ENCODE data around the gene OR5W2.
"Not testable (repeated sequence)": the region's sequence is repeated elsewhere in the genome, so short reads cannot be mapped to it uniquely, and the experiment has no call there.

OR5W2 gene

DNA sequence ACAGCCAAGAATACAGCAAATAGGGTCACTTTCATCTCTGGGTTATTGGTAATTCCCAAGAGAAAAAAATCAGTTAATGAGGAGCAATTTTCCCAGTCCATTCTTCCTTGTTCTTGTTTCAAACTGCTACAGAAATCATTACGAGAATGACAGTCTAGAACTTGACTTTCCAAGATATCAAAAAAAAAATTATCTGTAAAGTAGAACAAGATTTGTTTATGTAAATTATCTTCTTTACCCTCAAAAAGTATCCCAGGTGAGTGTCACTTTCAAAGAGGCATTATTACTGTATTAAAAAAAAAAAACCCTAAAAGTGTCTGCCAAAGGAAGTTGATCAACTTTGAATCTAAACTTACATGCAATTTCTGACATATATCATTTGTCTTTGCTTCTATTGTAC, at the start of gene OR5W2:
Gene OR5W2 (minus strand): TSS at position 101 of the 400 bp plus-strand sequence. CDS start 0 bp downstream, at position 101.
- no peaks in the 10 kb centered on the region for H3K4me1 Mint-ChIP-seq
- H3K36me3 Mint-ChIP-seq (ENCODE audit: insufficient read depth) = no peaks in the 10 kb centered on the region

GRCh38 chr11:55956521-55956920, 42.1 kb upstream of the OR5W2 start:
- Mint-ChIP-seq H3K36me3 (ENCODE audit: insufficient read depth) (no peaks in the 10 kb centered on the region), H3K4me1 (no peaks in the 10 kb centered on the region), H3K27me3 (no peaks in the 10 kb centered on the region), H3K27ac (ENCODE audit: low read depth) (no peak overlapping the region), H3K9me3 (peaks cover 18% of the 10 kb centered on the region), H3K4me3 (no peak overlapping the region)
- ATAC-seq (replicated peaks; ENCODE audit: extremely low read depth, poor library complexity, severe bottlenecking) (no peak), DNase-seq (ENCODE audit: low spot score in 2 of 2) (no peak)

More for the DNA sequence above, at the start of gene OR5W2:
- Mint-ChIP-seq H3K4me3 (no peak within 1 kb of the TSS), H3K27ac (ENCODE audit: low read depth) (no peak within 1 kb of the TSS), H3K9me3 (peaks cover 8% of the 10 kb centered on the region), H3K27me3 (no peaks in the 10 kb centered on the region)
- DNase-seq (ENCODE audit: low spot score in 2 of 2) (no peak), ATAC-seq (replicated peaks; ENCODE audit: extremely low read depth, poor library complexity, severe bottlenecking) (no peak)

DNA sequence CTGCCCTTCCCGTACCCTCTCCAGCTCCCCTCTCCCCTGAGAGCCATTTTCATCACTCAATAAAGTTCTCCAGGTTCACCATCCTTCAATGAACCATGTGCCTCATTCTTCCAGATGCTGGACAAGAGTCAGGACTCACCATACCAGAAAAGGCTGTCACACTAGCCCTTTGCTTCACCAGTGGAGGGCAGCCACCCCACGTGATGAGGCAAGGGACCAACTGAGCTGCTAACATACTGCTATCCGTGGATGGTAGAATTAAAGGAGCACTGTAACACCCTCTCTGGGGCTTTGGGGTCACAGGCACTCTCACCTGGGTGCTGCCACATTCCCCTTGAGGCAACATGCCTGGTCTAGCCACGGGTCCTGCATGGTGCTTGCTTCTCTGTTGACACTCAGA, 34.9 kb upstream of the OR5W2 start:
- ATAC-seq (replicated peaks; ENCODE audit: extremely low read depth, poor library complexity, severe bottlenecking) (no peak), DNase-seq (ENCODE audit: low spot score in 2 of 2) (no peak)
- Mint-ChIP-seq H3K4me1 (no peaks in the 10 kb centered on the region), H3K27ac (ENCODE audit: low read depth) (no peak overlapping the region), H3K36me3 (ENCODE audit: insufficient read depth) (no peaks in the 10 kb centered on the region), H3K9me3 (peaks cover 16% of the 10 kb centered on the region), H3K27me3 (no peaks in the 10 kb centered on the region), H3K4me3 (no peak overlapping the region)

DNA sequence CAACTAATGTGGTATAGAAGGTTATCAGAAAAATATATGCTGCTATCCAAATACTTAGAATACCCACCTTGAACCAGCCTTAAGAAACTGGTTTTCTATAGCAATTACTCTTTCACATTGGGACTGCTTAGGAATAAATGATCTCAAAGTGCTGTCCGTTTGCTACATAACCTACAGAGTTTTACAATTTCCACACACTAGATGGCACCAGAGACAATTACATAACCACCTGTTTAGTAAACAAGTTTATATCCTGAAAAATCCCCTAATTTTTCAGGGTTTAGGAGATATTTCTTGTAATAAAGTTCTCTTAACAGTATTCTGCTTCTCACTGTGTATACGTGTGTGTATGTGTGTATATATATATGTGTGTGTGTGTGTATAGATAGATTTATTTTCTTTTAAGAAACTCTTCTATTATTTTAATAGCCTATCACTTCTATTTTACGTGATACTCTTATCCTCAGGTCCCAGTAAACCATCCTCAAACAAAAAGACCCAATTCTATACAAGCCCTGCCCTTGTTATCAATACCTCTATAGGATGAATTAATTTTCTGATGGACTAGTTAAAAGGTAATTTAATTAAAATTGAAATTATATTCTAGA, 28.5 kb upstream of the OR5W2 start:
- Mint-ChIP-seq H3K9me3 (peaks cover under 1% of the 10 kb centered on the region), H3K4me3 (no peak overlapping the region), H3K4me1 (no peaks in the 10 kb centered on the region), H3K36me3 (ENCODE audit: insufficient read depth) (no peaks in the 10 kb centered on the region), H3K27ac (ENCODE audit: low read depth) (no peak overlapping the region), H3K27me3 (no peaks in the 10 kb centered on the region)
- no peak for DNase-seq (ENCODE audit: low spot score in 2 of 2)
- ATAC-seq (replicated peaks; ENCODE audit: extremely low read depth, poor library complexity, severe bottlenecking) = no peak

GRCh38 chr11:55936300-55936699, 21.9 kb upstream of the OR5W2 start, which contains the start of gene OR5I1:
TSS of gene OR5I1 (minus strand) at chr11:55936400. CDS start at chr11:55936400, 0 bp downstream.
- Mint-ChIP-seq H3K27me3 (no peaks in the 10 kb centered on the region), H3K36me3 (ENCODE audit: insufficient read depth) (no peaks in the 10 kb centered on the region), H3K27ac (ENCODE audit: low read depth) (no peak within 1 kb of the TSS), H3K4me1 (no peaks in the 10 kb centered on the region), H3K9me3 (peaks cover 6% of the 10 kb centered on the region), H3K4me3 (no peak within 1 kb of the TSS)
- DNase-seq (ENCODE audit: low spot score in 2 of 2) = no peak
- no peak for ATAC-seq (replicated peaks; ENCODE audit: extremely low read depth, poor library complexity, severe bottlenecking)

GRCh38 chr11:55920537-55920936, 6.2 kb upstream of the OR5W2 start:
- DNase-seq (ENCODE audit: low spot score in 2 of 2) (no peak), ATAC-seq (replicated peaks; ENCODE audit: extremely low read depth, poor library complexity, severe bottlenecking) (no peak)
- Mint-ChIP-seq H3K4me1 (no peaks in the 10 kb centered on the region), H3K36me3 (ENCODE audit: insufficient read depth) (no peaks in the 10 kb centered on the region), H3K27me3 (no peaks in the 10 kb centered on the region), H3K4me3 (no peak overlapping the region), H3K9me3 (peaks cover 19% of the 10 kb centered on the region), H3K27ac (ENCODE audit: low read depth) (no peak overlapping the region)

DNA sequence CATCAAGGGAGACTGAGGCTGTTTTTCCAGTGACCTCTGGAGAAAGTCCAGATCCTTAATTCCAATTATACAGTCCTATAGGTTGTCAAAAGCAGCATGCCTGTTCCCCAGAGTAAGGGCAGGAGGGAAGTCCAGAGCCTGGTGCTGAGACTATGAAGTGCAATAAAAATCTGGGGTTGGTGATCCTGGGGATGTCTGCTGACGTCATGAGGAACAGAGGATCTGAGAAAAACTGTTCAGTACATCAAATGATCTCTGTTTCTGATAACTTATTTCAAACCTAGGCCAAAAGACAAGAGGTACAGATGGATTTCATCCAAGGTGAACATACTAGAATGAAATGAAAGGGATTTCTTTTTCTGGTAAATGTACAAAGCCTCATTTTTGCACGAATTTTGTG, 12.1 kb downstream of the OR5W2 start:
- Mint-ChIP-seq H3K4me1 (no peaks in the 10 kb centered on the region), H3K27ac (ENCODE audit: low read depth) (no peak overlapping the region), H3K27me3 (no peaks in the 10 kb centered on the region), H3K4me3 (no peak overlapping the region), H3K9me3 (peaks cover 11% of the 10 kb centered on the region), H3K36me3 (ENCODE audit: insufficient read depth) (no peaks in the 10 kb centered on the region)
- ATAC-seq (replicated peaks; ENCODE audit: extremely low read depth, poor library complexity, severe bottlenecking) = no peak
- DNase-seq (ENCODE audit: low spot score in 2 of 2) = no peak

- Mint-ChIP-seq H3K4me1 (no peaks in the 10 kb centered on the region), H3K9me3 (peaks cover 23% of the 10 kb centered on the region), H3K27ac (ENCODE audit: low read depth) (no peak overlapping the region), H3K4me3 (no peak overlapping the region), H3K36me3 (ENCODE audit: insufficient read depth) (peaks cover 2% of the 10 kb centered on the region), H3K27me3 (no peaks in the 10 kb centered on the region)
- no peak for DNase-seq (ENCODE audit: low spot score in 2 of 2)
- ATAC-seq (replicated peaks; ENCODE audit: extremely low read depth, poor library complexity, severe bottlenecking) = no peak
These were observed 19.2 kb downstream of the OR5W2 start for GRCh38 chr11:55895216-55895615.

DNA sequence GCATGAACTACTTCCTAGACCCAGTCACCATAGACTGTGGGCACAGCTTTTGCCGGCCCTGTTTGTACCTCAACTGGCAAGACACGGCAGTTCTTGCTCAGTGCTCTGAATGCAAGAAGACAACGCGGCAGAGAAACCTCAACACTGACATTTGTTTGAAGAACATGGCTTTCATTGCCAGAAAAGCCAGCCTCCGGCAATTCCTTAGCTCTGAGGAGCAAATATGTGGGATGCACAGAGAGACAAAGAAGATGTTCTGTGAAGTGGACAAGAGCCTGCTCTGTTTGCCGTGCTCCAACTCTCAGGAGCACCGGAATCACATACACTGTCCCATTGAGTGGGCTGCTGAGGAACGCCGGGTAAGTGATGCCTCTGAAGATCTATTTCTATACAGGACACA, 28.9 kb downstream of the OR5W2 start:
- H3K27me3 Mint-ChIP-seq; H3K4me3 Mint-ChIP-seq; H3K27ac Mint-ChIP-seq (ENCODE audit: low read depth); DNase-seq (ENCODE audit: low spot score in 2 of 2); H3K36me3 Mint-ChIP-seq (ENCODE audit: insufficient read depth); H3K4me1 Mint-ChIP-seq; ATAC-seq (replicated peaks; ENCODE audit: extremely low read depth, poor library complexity, severe bottlenecking): not testable (repeated sequence)
- H3K9me3 Mint-ChIP-seq = peaks cover 22% of the 10 kb centered on the region

GRCh38 chr11:55884995-55885394, 29.4 kb downstream of the OR5W2 start:
- H3K36me3 Mint-ChIP-seq (ENCODE audit: insufficient read depth); H3K27ac Mint-ChIP-seq (ENCODE audit: low read depth); H3K27me3 Mint-ChIP-seq; DNase-seq (ENCODE audit: low spot score in 2 of 2); ATAC-seq (replicated peaks; ENCODE audit: extremely low read depth, poor library complexity, severe bottlenecking); H3K4me3 Mint-ChIP-seq; H3K4me1 Mint-ChIP-seq: not testable (repeated sequence)
- H3K9me3 Mint-ChIP-seq = peaks cover 22% of the 10 kb centered on the region

DNA sequence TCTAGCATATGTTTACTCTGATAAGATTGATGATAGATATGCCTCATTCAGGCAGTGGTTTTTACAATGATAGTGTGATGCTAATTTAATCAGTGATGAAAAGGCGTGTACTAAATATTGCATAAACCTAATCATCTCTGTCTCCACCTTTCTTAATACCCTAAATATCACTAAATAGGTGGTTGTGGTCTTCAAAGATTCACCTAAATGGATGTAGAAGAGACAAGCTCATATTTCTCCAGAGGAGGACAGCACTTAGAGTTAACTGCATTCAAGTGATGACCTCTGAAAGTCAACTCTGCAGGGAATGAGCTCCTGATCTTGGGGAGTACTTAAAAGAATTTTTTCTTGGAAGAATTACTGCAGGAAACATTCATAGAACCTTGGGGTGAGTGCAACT, 31.4 kb downstream of the OR5W2 start, which contains the start of gene TRIM51:
Gene TRIM51 (plus strand): TSS at position 301 of the 400 bp plus-strand sequence. CDS start 2,132 bp downstream, outside the sequence.
- H3K9me3 Mint-ChIP-seq = peaks cover 22% of the 10 kb centered on the region
- not testable (repeated sequence) for H3K27ac Mint-ChIP-seq (ENCODE audit: low read depth); ATAC-seq (replicated peaks; ENCODE audit: extremely low read depth, poor library complexity, severe bottlenecking)

GRCh38 chr11:55873146-55873545, 41.2 kb downstream of the OR5W2 start:
- not testable (repeated sequence) for H3K27ac Mint-ChIP-seq (ENCODE audit: low read depth); DNase-seq (ENCODE audit: low spot score in 2 of 2); H3K36me3 Mint-ChIP-seq (ENCODE audit: insufficient read depth); H3K4me1 Mint-ChIP-seq; H3K4me3 Mint-ChIP-seq; ATAC-seq (replicated peaks; ENCODE audit: extremely low read depth, poor library complexity, severe bottlenecking); H3K9me3 Mint-ChIP-seq; H3K27me3 Mint-ChIP-seq

More for the DNA sequence above, 31.4 kb downstream of the OR5W2 start, which contains the start of gene TRIM51:
- not testable (repeated sequence) for DNase-seq (ENCODE audit: low spot score in 2 of 2); H3K27me3 Mint-ChIP-seq; H3K4me1 Mint-ChIP-seq; H3K4me3 Mint-ChIP-seq; H3K36me3 Mint-ChIP-seq (ENCODE audit: insufficient read depth)

DNA sequence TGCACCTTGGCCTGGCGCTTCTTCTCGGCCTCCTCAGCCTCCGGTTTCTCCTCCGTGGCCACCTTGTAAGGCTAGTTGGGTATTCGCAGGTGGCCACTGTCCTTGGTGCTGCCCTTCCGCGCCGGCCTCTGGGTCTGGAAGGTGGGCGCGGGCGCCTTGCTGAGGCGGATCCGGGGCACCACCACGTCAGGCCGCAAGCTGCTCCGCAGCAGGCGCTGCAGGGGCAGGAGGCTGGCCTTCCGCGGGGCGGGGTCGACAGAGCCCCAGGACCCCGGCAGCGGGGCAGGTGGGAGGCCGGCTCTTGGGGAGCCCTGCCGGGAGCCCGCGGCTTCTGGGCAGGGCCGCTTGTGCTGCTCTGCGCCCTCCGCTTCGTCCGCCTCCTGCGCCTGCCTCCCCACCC, 41.7 kb downstream of the OR5W2 start:
- not testable (repeated sequence) for DNase-seq (ENCODE audit: low spot score in 2 of 2); ATAC-seq (replicated peaks; ENCODE audit: extremely low read depth, poor library complexity, severe bottlenecking); H3K36me3 Mint-ChIP-seq (ENCODE audit: insufficient read depth)

More for the DNA sequence above, 41.7 kb downstream of the OR5W2 start:
- H3K4me1 Mint-ChIP-seq; H3K9me3 Mint-ChIP-seq; H3K4me3 Mint-ChIP-seq; H3K27me3 Mint-ChIP-seq; H3K27ac Mint-ChIP-seq (ENCODE audit: low read depth): not testable (repeated sequence)
